GM12878 (cell line): ENCODE data around the gene FKBP2. TPM values are rescaled to one million over a fixed set of nuclear protein-coding genes. Genes with fewer than 3 reads are reported as not detected.

Experiments used
- MTA2 ChIP-seq: fragments of 450-650 bp; IDR thresholded peaks from 2 replicates; pipeline ENCODE4 v1.6.1; 2016; ENCODE audit warnings: low read depth, mild to moderate bottlenecking, moderate library complexity
- MYC ChIP-seq: IDR thresholded peaks from 2 replicates; pipeline ENCODE4 v1.6.1; 2011; ENCODE audit warnings: mild to moderate bottlenecking, low read length, moderate library complexity, inconsistent platforms; ENCODE audit not compliant: insufficient read depth, insufficient replicate concordance, insufficient read length, severe bottlenecking
- NRF1 ChIP-seq: conservative IDR thresholded peaks from 2 replicates; pipeline ENCODE4 v1.6.1; 2011; ENCODE audit warnings: mild to moderate bottlenecking, low read depth, low read length, improper control_type of control experiment
- POLR2AphosphoS5 ChIP-seq: IDR thresholded peaks from 2 replicates; pipeline ENCODE4 v1.6.1; 2011; ENCODE audit warnings: mild to moderate bottlenecking, low read length, inconsistent platforms
- PRDM15 ChIP-seq: fragments of 450-650 bp; formaldehyde crosslinking; IDR thresholded peaks from 2 replicates; pipeline ENCODE4 v1.4.0; 2020; ENCODE audit warnings: mild to moderate bottlenecking, moderate library complexity
- RUNX3 ChIP-seq: IDR thresholded peaks from 2 replicates; pipeline ENCODE4 v1.6.1; 2012; ENCODE audit warnings: low read length, inconsistent platforms
- SMC3 ChIP-seq: IDR thresholded peaks from 2 replicates; pipeline ENCODE4 v1.6.1; 2011; ENCODE audit warnings: low read length, improper control_type of control experiment, borderline replicate concordance
- SRF ChIP-seq, 2 experiments: IDR thresholded peaks; 2 replicates each; pipeline ENCODE4 v1.6.1; 2011; ENCODE audit warnings: low read depth in 2 of 2, low read length in 2 of 2, mild to moderate bottlenecking in 1 of 2, moderate library complexity in 1 of 2
- SUPT20H ChIP-seq: IDR thresholded peaks from 2 replicates; pipeline ENCODE4 v1.6.1; 2011; ENCODE audit warnings: low read depth, mild to moderate bottlenecking, low read length, moderate library complexity, borderline replicate concordance; ENCODE audit not compliant: control insufficient read depth
- SUZ12 ChIP-seq: fragments of 200-600 bp; sonication (generic); IDR thresholded peaks from one replicate; pipeline ENCODE4 v1.6.1; 2018; ENCODE audit warnings: antibody characterized with exemption, mild to moderate bottlenecking; ENCODE audit not compliant: unreplicated experiment
- TCF12 ChIP-seq: IDR thresholded peaks from 2 replicates; pipeline ENCODE4 v1.6.1; 2011; ENCODE audit warnings: low read depth, mild to moderate bottlenecking, low read length
- ZBTB40 ChIP-seq: fragments of 450-650 bp; IDR thresholded peaks from 2 replicates; pipeline ENCODE4 v1.6.1; 2016; ENCODE audit warnings: mild to moderate bottlenecking, moderate library complexity, borderline replicate concordance
- ZZZ3 ChIP-seq: IDR thresholded peaks from 2 replicates; pipeline ENCODE4 v1.6.1; 2011; ENCODE audit warnings: low read depth; ENCODE audit not compliant: control insufficient read depth, insufficient read length
- polyA plus RNA-seq, 11 experiments: library from polyadenylated mRNA; depleted of rRNA in 4 of 11; unstranded in 6 of 11; stranded (reverse) in 5 of 11; fragments of >200 nt; fragmentation: Nextera tagmentation in 4 of 11; fragmentation: Illumina TruSeq in 1 of 11; extraction: Ambion mirVana in 4 of 11; extraction: Trizol in 1 of 11; gene quantifications; 1 replicate in 1 of 11; 2 replicates in 10 of 11; pipeline versions ENCODE4 v1.2.1 to v1.2.3, GENCODE V29; 2011 to 2016; ENCODE audit warnings: inconsistent platforms in 2 of 11, missing spikeins in 2 of 11, low read depth in 1 of 11
- total RNA-seq, 4 experiments: library from RNA; depleted of rRNA in 3 of 4; stranded (reverse); fragments of >200 nt in 3 of 4; fragmentation: Illumina TruSeq in 1 of 4; extraction: Trizol in 1 of 4; gene quantifications; 2 replicates each; pipeline versions ENCODE4 v1.2.1 to v1.2.3, GENCODE V29; 2013 to 2021
- TF ChIP-seq, protein P1 (sequence below): fragments of 450-650 bp; IDR thresholded peaks from 2 replicates; pipeline ENCODE4 v1.6.1; 2017; ENCODE audit warnings: mild to moderate bottlenecking, moderate library complexity
- TF ChIP-seq, protein P2 (sequence below): IDR thresholded peaks from 2 replicates; pipeline ENCODE4 v1.6.1; 2011; ENCODE audit warnings: low read depth, low read length, improper control_type of control experiment, borderline replicate concordance
- TF ChIP-seq, protein P3 (sequence below): IDR thresholded peaks from 2 replicates; pipeline ENCODE4 v1.6.1; 2011; ENCODE audit warnings: low read depth, mild to moderate bottlenecking, low read length, moderate library complexity, borderline replicate concordance; ENCODE audit errors: extremely low read depth

The FKBP2 gene
- total and polyA plus RNA-seq, 10 of the 15 experiments (the other 5 are each of a cell fraction or from before 2014, with no cell fraction given), result 1.8 to 99.7 (median 39.5) TPM

DNA sequence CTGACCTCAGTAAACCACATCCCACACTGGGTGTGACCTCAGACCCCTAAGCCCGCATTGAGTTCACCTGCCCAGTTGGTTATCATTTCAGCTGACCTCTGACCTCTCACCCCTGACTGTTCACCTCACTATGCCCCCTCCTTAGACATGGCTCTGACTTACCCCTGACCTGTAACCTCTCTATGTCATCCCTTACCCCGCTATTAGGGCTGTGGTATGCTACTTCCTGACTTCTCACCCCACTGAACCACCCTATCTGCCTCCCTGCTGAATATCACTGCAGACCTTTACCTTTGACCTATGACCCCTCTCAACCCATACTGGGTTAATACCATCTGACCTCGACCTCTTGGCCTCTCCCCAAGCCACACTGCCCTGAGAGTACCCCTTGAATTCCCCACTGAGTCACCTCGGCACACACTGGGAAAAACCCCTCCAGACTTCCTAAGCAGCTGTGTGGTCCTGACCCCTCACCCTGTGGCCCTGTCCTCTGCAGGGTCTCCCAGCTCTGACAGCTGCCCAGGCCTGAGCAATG lies 18.7 kb downstream of the FKBP2 start (continued):
- TF ChIP-seq, protein P1, sequence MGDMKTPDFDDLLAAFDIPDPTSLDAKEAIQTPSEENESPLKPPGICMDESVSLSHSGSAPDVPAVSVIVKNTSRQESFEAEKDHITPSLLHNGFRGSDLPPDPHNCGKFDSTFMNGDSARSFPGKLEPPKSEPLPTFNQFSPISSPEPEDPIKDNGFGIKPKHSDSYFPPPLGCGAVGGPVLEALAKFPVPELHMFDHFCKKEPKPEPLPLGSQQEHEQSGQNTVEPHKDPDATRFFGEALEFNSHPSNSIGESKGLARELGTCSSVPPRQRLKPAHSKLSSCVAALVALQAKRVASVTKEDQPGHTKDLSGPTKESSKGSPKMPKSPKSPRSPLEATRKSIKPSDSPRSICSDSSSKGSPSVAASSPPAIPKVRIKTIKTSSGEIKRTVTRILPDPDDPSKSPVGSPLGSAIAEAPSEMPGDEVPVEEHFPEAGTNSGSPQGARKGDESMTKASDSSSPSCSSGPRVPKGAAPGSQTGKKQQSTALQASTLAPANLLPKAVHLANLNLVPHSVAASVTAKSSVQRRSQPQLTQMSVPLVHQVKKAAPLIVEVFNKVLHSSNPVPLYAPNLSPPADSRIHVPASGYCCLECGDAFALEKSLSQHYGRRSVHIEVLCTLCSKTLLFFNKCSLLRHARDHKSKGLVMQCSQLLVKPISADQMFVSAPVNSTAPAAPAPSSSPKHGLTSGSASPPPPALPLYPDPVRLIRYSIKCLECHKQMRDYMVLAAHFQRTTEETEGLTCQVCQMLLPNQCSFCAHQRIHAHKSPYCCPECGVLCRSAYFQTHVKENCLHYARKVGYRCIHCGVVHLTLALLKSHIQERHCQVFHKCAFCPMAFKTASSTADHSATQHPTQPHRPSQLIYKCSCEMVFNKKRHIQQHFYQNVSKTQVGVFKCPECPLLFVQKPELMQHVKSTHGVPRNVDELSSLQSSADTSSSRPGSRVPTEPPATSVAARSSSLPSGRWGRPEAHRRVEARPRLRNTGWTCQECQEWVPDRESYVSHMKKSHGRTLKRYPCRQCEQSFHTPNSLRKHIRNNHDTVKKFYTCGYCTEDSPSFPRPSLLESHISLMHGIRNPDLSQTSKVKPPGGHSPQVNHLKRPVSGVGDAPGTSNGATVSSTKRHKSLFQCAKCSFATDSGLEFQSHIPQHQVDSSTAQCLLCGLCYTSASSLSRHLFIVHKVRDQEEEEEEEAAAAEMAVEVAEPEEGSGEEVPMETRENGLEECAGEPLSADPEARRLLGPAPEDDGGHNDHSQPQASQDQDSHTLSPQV, result no peak
- peak; percentile 57 for TF ChIP-seq RUNX3
- TF ChIP-seq, protein P2, sequence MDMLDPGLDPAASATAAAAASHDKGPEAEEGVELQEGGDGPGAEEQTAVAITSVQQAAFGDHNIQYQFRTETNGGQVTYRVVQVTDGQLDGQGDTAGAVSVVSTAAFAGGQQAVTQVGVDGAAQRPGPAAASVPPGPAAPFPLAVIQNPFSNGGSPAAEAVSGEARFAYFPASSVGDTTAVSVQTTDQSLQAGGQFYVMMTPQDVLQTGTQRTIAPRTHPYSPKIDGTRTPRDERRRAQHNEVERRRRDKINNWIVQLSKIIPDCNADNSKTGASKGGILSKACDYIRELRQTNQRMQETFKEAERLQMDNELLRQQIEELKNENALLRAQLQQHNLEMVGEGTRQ, result no peak
- TF ChIP-seq POLR2AphosphoS5, result no peak
- TF ChIP-seq NRF1, result no peak
- no peak for TF ChIP-seq SUPT20H
- peak; percentile 75 for TF ChIP-seq MTA2
- no peak for TF ChIP-seq MYC
- no peak for TF ChIP-seq SRF (IDR thresholded peaks at IDR 0.05; ENCODE audit: low read depth in 2 of 2, low read length in 2 of 2)
- TF ChIP-seq ZBTB40, result no peak
- TF ChIP-seq ZZZ3, result no peak
- TF ChIP-seq, protein P3, sequence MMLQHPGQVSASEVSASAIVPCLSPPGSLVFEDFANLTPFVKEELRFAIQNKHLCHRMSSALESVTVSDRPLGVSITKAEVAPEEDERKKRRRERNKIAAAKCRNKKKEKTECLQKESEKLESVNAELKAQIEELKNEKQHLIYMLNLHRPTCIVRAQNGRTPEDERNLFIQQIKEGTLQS, result no peak
- TF ChIP-seq PRDM15, result no peak
- TF ChIP-seq SUZ12, result no peak
- no peak for TF ChIP-seq SMC3
- 0 out of 2 replicates have a peak, but pooled peaks have one; percentile 22 for TF ChIP-seq TCF12
